WTC11 (cell line): ENCODE results near the gene HTATSF1. TPM values are rescaled to one million over a fixed set of nuclear protein-coding genes. Genes with fewer than 3 reads are reported as not detected.

Source experiments
- ATAC-seq: fragments of 200-7000 bp; cut with Tn5 transposase; 2 replicates; pipeline ENCODE4 v1.10.0; 2021; ENCODE audit warnings: mild to moderate bottlenecking, moderate library complexity
- CTCF ChIA-PET: fragments of 300-600 bp; sonication (Branson Sonifier 250); formaldehyde crosslinking; loops from one replicate; lab custom pipeline; 2021; ENCODE audit warnings: antibody characterized with exemption; lab: Charles Lee
- POLR2A ChIA-PET: fragments of 350-600 bp; sonication (Branson Sonifier 250); formaldehyde crosslinking; loops from one replicate; lab custom pipeline; 2021; ENCODE audit warnings: antibody characterized with exemption; lab: Charles Lee
- DNase-seq: peaks from one replicate; pipeline ENCODE4 v3.0.0; 2021; ENCODE audit warnings: low spot score
- H3K27ac Mint-ChIP-seq: 2 replicates; pipeline ENCODE4 v1.8.0; 2021; ENCODE audit warnings: mixed read lengths
- H3K27me3 Mint-ChIP-seq: 2 replicates; pipeline ENCODE4 v1.8.0; 2021; ENCODE audit warnings: low read depth, mild to moderate bottlenecking, moderate library complexity, mixed read lengths
- H3K36me3 Mint-ChIP-seq: 2 replicates; pipeline ENCODE4 v1.8.0; 2021; ENCODE audit warnings: mixed read lengths
- H3K4me1 Mint-ChIP-seq: 2 replicates; pipeline ENCODE4 v1.8.0; 2022; ENCODE audit warnings: mixed read lengths
- H3K4me3 Mint-ChIP-seq: 2 replicates; pipeline ENCODE4 v1.8.0; 2021; ENCODE audit warnings: mild to moderate bottlenecking, moderate library complexity, mixed read lengths
- H3K9me3 Mint-ChIP-seq: 2 replicates; pipeline ENCODE4 v1.8.0; 2021; ENCODE audit warnings: mixed read lengths
- AR ChIP-seq: fragments of 250-450 bp; sonication (Bioruptor Pico); IDR thresholded peaks from 2 replicates; pipeline ENCODE4 v1.9.0; 2021; ENCODE audit warnings: mild to moderate bottlenecking
- ATF6 ChIP-seq: sonication (generic); formaldehyde crosslinking; IDR thresholded peaks from 2 replicates; pipeline ENCODE4 v1.8.1; 2023; ENCODE audit warnings: mild to moderate bottlenecking, missing genetic modification reagents
- CREM ChIP-seq: sonication (generic); formaldehyde crosslinking; IDR thresholded peaks from 2 replicates; pipeline ENCODE4 v1.8.1; 2022; ENCODE audit warnings: mild to moderate bottlenecking, missing genetic modification reagents, moderate library complexity
- HMGA2 ChIP-seq: fragments of 250-450 bp; sonication (Bioruptor Pico); IDR thresholded peaks from 2 replicates; pipeline ENCODE4 v1.4.0; 2021; ENCODE audit warnings: mild to moderate bottlenecking, moderate library complexity
- IRF1 ChIP-seq: sonication (generic); formaldehyde crosslinking; IDR thresholded peaks from 2 replicates; pipeline ENCODE4 v1.8.0; 2023; ENCODE audit warnings: missing genetic modification reagents
- MLX ChIP-seq: sonication (generic); formaldehyde crosslinking; IDR thresholded peaks from 2 replicates; pipeline ENCODE4 v1.8.1; 2023; ENCODE audit warnings: mild to moderate bottlenecking, missing genetic modification reagents, moderate library complexity
- NR3C1 ChIP-seq: sonication (generic); formaldehyde crosslinking; conservative IDR thresholded peaks from 2 replicates; pipeline ENCODE4 v1.8.1; 2023; ENCODE audit warnings: low read depth, mild to moderate bottlenecking, missing genetic modification reagents
- ZNF263 ChIP-seq: sonication (generic); formaldehyde crosslinking; IDR thresholded peaks from 2 replicates; pipeline ENCODE4 v1.8.1; 2022; ENCODE audit warnings: low read depth, mild to moderate bottlenecking, moderate library complexity, missing genetic modification reagents
- ZNF396 ChIP-seq: fragments of 250-450 bp; sonication (Bioruptor Pico); IDR thresholded peaks from 2 replicates; pipeline ENCODE4 v1.8.0; 2021; ENCODE audit warnings: mild to moderate bottlenecking, moderate library complexity, borderline replicate concordance
- ZNF416 ChIP-seq: fragments of 250-450 bp; sonication (Bioruptor Pico); IDR thresholded peaks from 2 replicates; pipeline ENCODE4 v1.9.0; 2021; ENCODE audit warnings: mild to moderate bottlenecking, inconsistent platforms
- ZNF532 ChIP-seq: fragments of 250-450 bp; sonication (Bioruptor Pico); IDR thresholded peaks from 2 replicates; pipeline ENCODE4 v1.9.0; 2021; ENCODE audit warnings: mild to moderate bottlenecking, borderline replicate concordance
- total RNA-seq: library from RNA; stranded (reverse); gene quantifications from 3 replicates; pipeline ENCODE4 v1.2.3, GENCODE V29; 2021

HTATSF1 gene
- total RNA-seq, 1 experiment from 2014 or later: 44.6 TPM

- no peak overlapping the region for H3K4me3 Mint-ChIP-seq
- CTCF ChIA-PET: no interaction called here
- no peak for TF ChIP-seq ATF6 (CRISPR knock-in tag)
- TF ChIP-seq CREM (CRISPR knock-in tag): no peak
- TF ChIP-seq, all 79 proteins: peak for 0
These were observed 23.7 kb upstream of the HTATSF1 start for GRCh38 chrX:136473663-136474062.

GRCh38 chrX:136475236-136475635 is 22.2 kb upstream of the HTATSF1 start:
- Mint-ChIP-seq H3K36me3 (no peaks in the 10 kb centered on the region), H3K4me3 (no peak overlapping the region), H3K27ac (no peak overlapping the region), H3K27me3 (peaks cover 2% of the 10 kb centered on the region; the same call in 1 of the 2 replicates), H3K9me3 (no peaks in the 10 kb centered on the region), H3K4me1 (no peaks in the 10 kb centered on the region)
- ChIA-PET CTCF (no interaction called here), POLR2A (no interaction called here)
- no peak for TF ChIP-seq MLX (CRISPR knock-in tag)
- TF ChIP-seq ZNF532 (CRISPR knock-in tag): no peak
- no peak for TF ChIP-seq HMGA2
- no peak for TF ChIP-seq ZNF416 (CRISPR knock-in tag)
- no peak for ATAC-seq
- DNase-seq: no peak

More at GRCh38 chrX:136473663-136474062, 23.7 kb upstream of the HTATSF1 start:
- DNase-seq (no peak), ATAC-seq (no peak)
- Mint-ChIP-seq H3K27me3 (peaks cover 2% of the 10 kb centered on the region; the same call in 1 of the 2 replicates), H3K4me1 (no peaks in the 10 kb centered on the region), H3K27ac (no peak overlapping the region), H3K36me3 (no peaks in the 10 kb centered on the region), H3K9me3 (no peaks in the 10 kb centered on the region)
- POLR2A ChIA-PET: no interaction called here

GRCh38 chrX:136476501-136476900 is 20.9 kb upstream of the HTATSF1 start:
- H3K4me1 Mint-ChIP-seq: no peaks in the 10 kb centered on the region
- ChIA-PET POLR2A (interaction anchor here (0.6 kb wide), 1 partner anchor 683 kb away, joined by 4 read pairs; no protein-coding TSS in a partner anchor), CTCF (no interaction called here)
- H3K36me3 Mint-ChIP-seq: no peaks in the 10 kb centered on the region
- no peaks in the 10 kb centered on the region for H3K9me3 Mint-ChIP-seq
- TF ChIP-seq ZNF263 (CRISPR knock-in tag) (no peak), AR (CRISPR knock-in tag) (no peak), ZNF396 (no peak), IRF1 (CRISPR knock-in tag) (no peak), NR3C1 (no peak)
- H3K27me3 Mint-ChIP-seq: peaks cover 2% of the 10 kb centered on the region; the same call in 1 of the 2 replicates
- H3K4me3 Mint-ChIP-seq: no peak overlapping the region
- DNase-seq: no peak
- no peak overlapping the region for H3K27ac Mint-ChIP-seq
- no peak for ATAC-seq
